HEK293T (cell line): ENCODE data around the gene AHI1.

Experiments used
- FOXM1 ChIP-seq: fragments of 450-650 bp; IDR thresholded peaks from 2 replicates; pipeline ENCODE4 v1.6.1; 2017; ENCODE audit warnings: mild to moderate bottlenecking, borderline replicate concordance
- NFRKB ChIP-seq: fragments of 450-650 bp; IDR thresholded peaks from 2 replicates; pipeline ENCODE4 v1.6.1; 2016; ENCODE audit warnings: mild to moderate bottlenecking, moderate library complexity
- TARDBP ChIP-seq: fragments of 450-650 bp; IDR thresholded peaks from 2 replicates; pipeline ENCODE4 v1.6.1; 2016

- no peak for TF ChIP-seq TARDBP
- TF ChIP-seq FOXM1: no peak
- TF ChIP-seq NFRKB: no peak
These were observed 260.8 kb downstream of the AHI1 start for GRCh38 chr6:135236732-135237131.
